GM12875 (cell line): Measurements from ENCODE around the gene PXK.

Experiments
- H3K4me3 ChIP-seq: one replicate; pipeline ENCODE4 v1.5.1; 2011; ENCODE audit warnings: low read depth, low read length, control low read depth
- CTCF ChIP-seq: IDR thresholded peaks from 2 replicates; pipeline ENCODE4 v1.5.1; 2011; ENCODE audit warnings: low read depth, mild to moderate bottlenecking, control low read depth, inconsistent platforms, low read length, moderate library complexity, borderline replicate concordance; ENCODE audit not compliant: insufficient read depth

PXK gene

GRCh38 chr3:58350627-58351013, 17.9 kb downstream of the PXK start:
- H3K4me3 ChIP-seq: no peak overlapping the region

GRCh38 chr3:58351920-58352319, 19.2 kb downstream of the PXK start:
- no peak overlapping the region for H3K4me3 ChIP-seq
- no peak for TF ChIP-seq CTCF

More at GRCh38 chr3:58350627-58351013, 17.9 kb downstream of the PXK start:
- TF ChIP-seq CTCF: no peak

GRCh38 chr3:58352626-58353025, 19.9 kb downstream of the PXK start:
- TF ChIP-seq CTCF: no peak
- H3K4me3 ChIP-seq: no peak overlapping the region

GRCh38 chr3:58353722-58354553, 21.2 kb downstream of the PXK start:
- 0 out of 2 replicates have a peak, but pooled peaks have one; percentile 4 for TF ChIP-seq CTCF
- H3K4me3 ChIP-seq: no peak overlapping the region

- H3K4me3 ChIP-seq: no peak overlapping the region
These were observed 22.5 kb downstream of the PXK start for GRCh38 chr3:58355179-58355578.

GRCh38 chr3:58356054-58356453, 23.4 kb downstream of the PXK start:
- TF ChIP-seq CTCF: no peak
- H3K4me3 ChIP-seq: no peak overlapping the region

More at GRCh38 chr3:58355179-58355578, 22.5 kb downstream of the PXK start:
- no peak for TF ChIP-seq CTCF

- TF ChIP-seq CTCF: no peak
- no peak overlapping the region for H3K4me3 ChIP-seq
These were observed 24.7 kb downstream of the PXK start for GRCh38 chr3:58357402-58357801.
